ENCODE data around the gene OSBPL9. TPM values are rescaled to one million over a fixed set of nuclear protein-coding genes. Genes with fewer than 3 reads are reported as not detected.

The OSBPL9 gene
- total RNA-seq, 3 donors from 2014 or later, result 44.2 to 51.5 (median 50.7) TPM

GRCh38 chr1:51650198-51650597 lies 33.3 kb downstream of the OSBPL9 start:
- intact Hi-C loops (cut with DNase I, micrococcal nuclease), result no loop called here
- peaks cover 17% of the 10 kb centered on the region for H3K4me1 ChIP-seq (ENCODE audit: low read depth)
- H3K36me3 ChIP-seq (ENCODE audit: low read depth), result no peaks in the 10 kb centered on the region
- H3K9me3 ChIP-seq, result no peaks in the 10 kb centered on the region
- no peak for DNase-seq
- TF ChIP-seq CTCF (IDR thresholded peaks at IDR 0.05), result no peak
- H3K4me3 ChIP-seq, result no peak overlapping the region
- no peak for ATAC-seq

DNA sequence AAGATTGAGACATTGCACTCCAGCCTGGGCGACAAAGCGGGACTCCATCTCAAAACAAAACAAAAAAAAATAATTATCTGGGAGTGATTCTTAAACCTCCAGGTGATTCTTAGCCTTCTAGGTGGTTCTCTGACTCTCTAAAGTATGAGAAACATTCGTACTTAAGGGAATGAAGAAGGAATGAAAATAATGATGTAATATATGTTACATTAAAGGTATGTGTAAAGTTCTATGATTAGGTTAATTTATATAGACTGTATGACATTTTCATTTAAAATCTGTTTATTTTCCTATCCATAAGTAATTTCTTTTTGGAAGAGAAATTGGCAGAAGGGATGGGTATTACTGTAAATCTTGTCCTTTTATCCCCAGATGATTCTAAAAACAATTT lies 34.7 kb downstream of the OSBPL9 start:
- no peak for TF ChIP-seq CTCF (IDR thresholded peaks at IDR 0.05)
- Histone ChIP-seq H3K36me3 (ENCODE audit: low read depth) (no peaks in the 10 kb centered on the region), H3K4me1 (ENCODE audit: low read depth) (peaks cover 17% of the 10 kb centered on the region), H3K4me3 (no peak overlapping the region), H3K9me3 (no peaks in the 10 kb centered on the region)
- ATAC-seq, result no peak
- intact Hi-C loops (cut with DNase I, micrococcal nuclease), result no loop called here
- no peak for DNase-seq

DNA sequence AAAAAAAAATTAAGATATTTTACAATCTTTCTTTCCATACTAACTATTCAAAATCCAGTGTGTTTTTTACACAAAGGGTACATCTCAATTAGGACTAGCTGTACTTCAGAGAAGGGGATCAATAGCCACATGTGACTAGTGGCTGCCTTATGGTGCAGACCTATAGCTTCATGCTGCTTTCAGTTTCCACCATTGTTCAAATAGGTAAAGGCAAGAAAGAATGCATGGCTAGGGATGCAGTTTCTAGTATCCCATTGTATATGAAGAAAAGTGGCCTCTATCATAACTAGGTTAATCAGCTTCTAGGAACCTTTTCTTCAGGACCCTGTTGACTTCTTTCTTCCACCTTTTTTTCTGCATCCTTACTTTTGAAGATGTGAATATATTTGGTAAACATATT lies 35.7 kb downstream of the OSBPL9 start:
- Histone ChIP-seq H3K36me3 (ENCODE audit: low read depth) (no peaks in the 10 kb centered on the region), H3K4me1 (ENCODE audit: low read depth) (peaks cover 17% of the 10 kb centered on the region), H3K4me3 (no peak overlapping the region), H3K9me3 (no peaks in the 10 kb centered on the region)
- ATAC-seq, result no peak
- no peak for DNase-seq
- intact Hi-C loops (cut with DNase I, micrococcal nuclease), result no loop called here
- no peak for TF ChIP-seq CTCF (IDR thresholded peaks at IDR 0.05)

DNA sequence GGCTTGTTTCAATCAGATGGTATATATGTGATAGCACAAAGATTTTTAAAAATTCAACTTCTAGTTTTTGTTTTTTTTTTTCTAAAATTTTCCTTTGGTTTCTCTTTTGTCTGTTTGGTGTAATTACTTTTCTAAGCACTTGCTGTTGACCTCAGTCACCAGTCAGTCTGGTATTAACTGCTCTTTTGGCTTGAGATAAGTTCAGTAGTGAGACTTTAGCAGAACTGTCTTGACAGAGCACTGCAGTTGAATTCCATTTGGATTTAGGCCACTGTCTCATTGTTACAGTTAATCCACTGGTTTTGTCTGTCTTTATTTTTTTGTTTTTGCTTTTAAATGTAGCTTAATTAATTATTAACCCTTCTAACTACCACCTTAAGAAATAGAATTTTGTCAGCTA lies 36.2 kb downstream of the OSBPL9 start:
- TF ChIP-seq CTCF (IDR thresholded peaks at IDR 0.05), result no peak
- Histone ChIP-seq H3K9me3 (no peaks in the 10 kb centered on the region), H3K4me3 (no peak overlapping the region), H3K4me1 (ENCODE audit: low read depth) (peaks cover 13% of the 10 kb centered on the region), H3K36me3 (ENCODE audit: low read depth) (no peaks in the 10 kb centered on the region)
- ATAC-seq (no peak), DNase-seq (no peak)
- intact Hi-C loops (cut with DNase I, micrococcal nuclease), result no loop called here

GRCh38 chr1:51654000-51654399 lies 37.1 kb downstream of the OSBPL9 start:
- TF ChIP-seq CTCF (IDR thresholded peaks at IDR 0.05), result no peak
- H3K9me3 ChIP-seq, result no peaks in the 10 kb centered on the region
- intact Hi-C loops (cut with DNase I, micrococcal nuclease), result no loop called here
- no peaks in the 10 kb centered on the region for H3K36me3 ChIP-seq (ENCODE audit: low read depth)
- DNase-seq (no peak), ATAC-seq (no peak)
- no peak overlapping the region for H3K4me3 ChIP-seq
- peaks cover 10% of the 10 kb centered on the region for H3K4me1 ChIP-seq (ENCODE audit: low read depth)

GRCh38 chr1:51656374-51656773 lies 39.5 kb downstream of the OSBPL9 start:
- no peak for TF ChIP-seq CTCF (IDR thresholded peaks at IDR 0.05)
- DNase-seq (no peak), ATAC-seq (no peak)
- Histone ChIP-seq H3K4me1 (ENCODE audit: low read depth) (no peaks in the 10 kb centered on the region), H3K36me3 (ENCODE audit: low read depth) (no peaks in the 10 kb centered on the region), H3K9me3 (no peaks in the 10 kb centered on the region), H3K4me3 (no peak overlapping the region)
- intact Hi-C loops (cut with DNase I, micrococcal nuclease), result no loop called here
